Loucy (cell line): ENCODE results near the gene CTSH.

Source experiments
- H2AFZ ChIP-seq: fragments of 200-600 bp; sonication (generic); 2 replicates; pipeline ENCODE4 v1.6.0; 2016; ENCODE audit warnings: antibody characterized with exemption, mild to moderate bottlenecking, low read length, moderate library complexity
- H3F3A ChIP-seq: fragments of 200-600 bp; 2 replicates; pipeline ENCODE4 v1.6.0; 2016; ENCODE audit warnings: antibody characterized with exemption, low read depth, mild to moderate bottlenecking
- H3K27me3 ChIP-seq: fragments of 200-600 bp; sonication (generic); 2 replicates; pipeline ENCODE4 v1.6.1; 2014; ENCODE audit warnings: low read length, mild to moderate bottlenecking; ENCODE audit not compliant: insufficient read depth, poor library complexity, severe bottlenecking
- H3K36me3 ChIP-seq: fragments of 200-600 bp; sonication (generic); 2 replicates; pipeline ENCODE4 v1.6.1; 2016; ENCODE audit warnings: low read length; ENCODE audit not compliant: insufficient read depth
- H3K4me1 ChIP-seq: fragments of 200-600 bp; sonication (generic); 2 replicates; pipeline ENCODE4 v1.5.1; 2014; ENCODE audit warnings: low read length, mild to moderate bottlenecking; ENCODE audit not compliant: insufficient read depth, poor library complexity, severe bottlenecking
- H3K4me2 ChIP-seq: fragments of 200-600 bp; sonication (generic); 2 replicates; pipeline ENCODE4 v1.6.0; 2014; ENCODE audit warnings: antibody characterized with exemption, low read length, low read depth, mild to moderate bottlenecking; ENCODE audit not compliant: poor library complexity, severe bottlenecking
- H3K4me3 ChIP-seq: fragments of 200-600 bp; sonication (generic); 2 replicates; pipeline ENCODE4 v1.5.1; 2014; ENCODE audit warnings: low read length, mild to moderate bottlenecking, mixed read lengths; ENCODE audit not compliant: poor library complexity, severe bottlenecking
- H3K79me2 ChIP-seq: fragments of 200-600 bp; sonication (generic); 2 replicates; pipeline ENCODE4 v1.6.1; 2014; ENCODE audit warnings: low read length; ENCODE audit not compliant: insufficient read depth
- H3K9ac ChIP-seq: fragments of 200-600 bp; sonication (generic); 2 replicates; pipeline ENCODE4 v1.6.0; 2014; ENCODE audit warnings: mild to moderate bottlenecking, low read depth, low read length, moderate library complexity; ENCODE audit not compliant: poor library complexity, severe bottlenecking
- H3K9me2 ChIP-seq: fragments of 200-600 bp; sonication (generic); replicated peaks from 2 replicates; pipeline ENCODE4 v1.6.1; 2016; ENCODE audit warnings: low read depth, low read length, mixed read lengths
- H3K9me3 ChIP-seq: fragments of 200-600 bp; sonication (generic); 2 replicates; pipeline ENCODE4 v1.6.1; 2014; ENCODE audit warnings: mild to moderate bottlenecking, antibody characterized with exemption, low read length, low read depth; ENCODE audit not compliant: insufficient read depth
- H4K20me1 ChIP-seq: fragments of 200-600 bp; sonication (generic); 2 replicates; pipeline ENCODE4 v1.6.0; 2014; ENCODE audit warnings: antibody characterized with exemption, low read length, mild to moderate bottlenecking; ENCODE audit not compliant: insufficient read depth, poor library complexity, severe bottlenecking
- CTCF ChIP-seq: fragments of 200-600 bp; sonication (generic); conservative IDR thresholded peaks from 2 replicates; pipeline ENCODE4 v1.5.1; 2014; ENCODE audit warnings: mild to moderate bottlenecking, antibody characterized with exemption, low read length
- EZH2phosphoT487 ChIP-seq: fragments of 200-600 bp; IDR thresholded peaks from 2 replicates; pipeline ENCODE4 v1.6.1; 2018; ENCODE audit warnings: antibody characterized with exemption, mild to moderate bottlenecking, moderate library complexity, borderline replicate concordance

The CTSH gene

GRCh38 chr15:78913012-78913411 is 31.8 kb downstream of the CTSH start:
- Histone ChIP-seq H3K4me2 (no peak overlapping the region), H3K79me2 (no peaks in the 10 kb centered on the region), H3K36me3 (peaks cover 66% of the 10 kb centered on the region), H3K9ac (no peak overlapping the region), H3K9me3 (no peaks in the 10 kb centered on the region), H4K20me1 (peaks cover 9% of the 10 kb centered on the region), H3F3A (no peaks in the 10 kb centered on the region), H3K27me3 (no peaks in the 10 kb centered on the region), H3K4me1 (no peaks in the 10 kb centered on the region), H3K9me2 (no peaks in the 10 kb centered on the region), H2AFZ (no peak overlapping the region), H3K4me3 (no peak overlapping the region)
- TF ChIP-seq CTCF, result no peak
- TF ChIP-seq EZH2phosphoT487, result no peak

GRCh38 chr15:78912316-78912715 is 32.5 kb downstream of the CTSH start:
- Histone ChIP-seq H3K9ac (no peak overlapping the region), H3K36me3 (peaks cover 64% of the 10 kb centered on the region), H3K4me2 (no peak overlapping the region), H3F3A (no peaks in the 10 kb centered on the region), H3K4me1 (no peaks in the 10 kb centered on the region), H3K27me3 (no peaks in the 10 kb centered on the region), H3K79me2 (no peaks in the 10 kb centered on the region), H3K9me2 (no peaks in the 10 kb centered on the region), H4K20me1 (peaks cover 9% of the 10 kb centered on the region), H3K4me3 (no peak overlapping the region), H3K9me3 (no peaks in the 10 kb centered on the region), H2AFZ (no peak overlapping the region)
- no peak for TF ChIP-seq CTCF
- no peak for TF ChIP-seq EZH2phosphoT487

GRCh38 chr15:78910271-78910670 is 34.6 kb downstream of the CTSH start:
- Histone ChIP-seq H3K4me1 (no peaks in the 10 kb centered on the region), H3K4me2 (no peak overlapping the region), H3K9me2 (no peaks in the 10 kb centered on the region), H3F3A (no peaks in the 10 kb centered on the region), H3K9me3 (no peaks in the 10 kb centered on the region), H3K9ac (no peak overlapping the region), H4K20me1 (peaks cover 15% of the 10 kb centered on the region), H3K79me2 (no peaks in the 10 kb centered on the region), H3K36me3 (peaks cover 75% of the 10 kb centered on the region), H3K27me3 (no peaks in the 10 kb centered on the region), H2AFZ (no peak overlapping the region), H3K4me3 (no peak overlapping the region)
- TF ChIP-seq EZH2phosphoT487 (no peak), CTCF (no peak)
